Activated CD4-positive, alpha-beta T cell treated with anti-CD3 and anti-CD28 coated beads, Interleukin-2, amount 50 U/mL, for 24 hours (primary cell): ENCODE measurements around the gene TEAD4.
"Not testable (repeated sequence)": the region's sequence is repeated elsewhere in the genome, so short reads cannot be mapped to it uniquely, and the experiment has no call there.

ENCODE experiments used
- DNase-seq, 2 donors: peaks; one replicate each; pipeline ENCODE4 v3.0.0-alpha.2; 2020; ENCODE audit warnings: low read depth in 1 of 2, low spot score in 1 of 2

TEAD4 gene

DNA sequence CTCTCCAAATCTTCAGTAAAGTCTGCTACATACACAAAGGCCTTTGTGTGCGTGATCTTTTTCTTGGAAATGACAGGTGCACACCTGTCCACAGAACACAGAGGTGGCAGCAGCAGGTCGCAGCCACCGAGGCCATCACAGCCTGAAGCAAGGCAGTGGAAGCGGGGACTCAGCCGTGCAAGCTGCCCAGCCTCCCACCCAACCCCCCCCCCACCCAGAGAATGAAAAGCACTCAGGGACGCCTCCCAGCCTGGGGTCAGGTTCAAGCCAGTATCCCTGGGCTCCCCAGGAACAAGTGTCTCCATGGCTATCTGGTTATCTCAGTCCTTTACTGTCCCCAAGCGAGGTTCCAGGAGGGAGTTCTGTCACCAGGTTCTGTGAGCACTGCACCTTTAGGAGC is 86.8 kb downstream of the TEAD4 start:
- DNase-seq = no peak

GRCh38 chr12:3046441-3047200 is 87.4 kb downstream of the TEAD4 start:
- DNase-seq = no peak

GRCh38 chr12:3047961-3048360 is 88.8 kb downstream of the TEAD4 start:
- DNase-seq = no peak

DNA sequence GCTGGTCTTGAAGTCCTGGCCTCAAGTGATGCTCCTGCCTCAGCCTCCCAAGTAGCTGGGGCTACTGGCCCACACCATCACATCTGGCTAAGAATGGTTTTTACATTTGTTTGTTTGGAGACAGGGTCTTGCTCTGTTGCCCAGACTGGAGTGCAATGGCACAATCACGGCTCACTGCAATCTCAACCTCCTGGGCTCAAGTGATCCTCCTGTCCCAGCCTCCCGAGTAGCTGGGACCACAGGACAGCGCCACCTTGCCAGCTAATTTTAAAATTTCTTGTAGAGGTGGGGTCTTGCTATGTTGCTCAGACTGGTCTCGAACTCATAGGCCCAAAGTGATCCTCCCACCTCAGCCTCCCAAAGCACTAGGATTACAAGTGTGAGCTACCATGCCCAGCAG is 89.3 kb downstream of the TEAD4 start:
- no peak for DNase-seq

GRCh38 chr12:3049176-3049575 is 90.0 kb downstream of the TEAD4 start:
- no peak for DNase-seq

DNA sequence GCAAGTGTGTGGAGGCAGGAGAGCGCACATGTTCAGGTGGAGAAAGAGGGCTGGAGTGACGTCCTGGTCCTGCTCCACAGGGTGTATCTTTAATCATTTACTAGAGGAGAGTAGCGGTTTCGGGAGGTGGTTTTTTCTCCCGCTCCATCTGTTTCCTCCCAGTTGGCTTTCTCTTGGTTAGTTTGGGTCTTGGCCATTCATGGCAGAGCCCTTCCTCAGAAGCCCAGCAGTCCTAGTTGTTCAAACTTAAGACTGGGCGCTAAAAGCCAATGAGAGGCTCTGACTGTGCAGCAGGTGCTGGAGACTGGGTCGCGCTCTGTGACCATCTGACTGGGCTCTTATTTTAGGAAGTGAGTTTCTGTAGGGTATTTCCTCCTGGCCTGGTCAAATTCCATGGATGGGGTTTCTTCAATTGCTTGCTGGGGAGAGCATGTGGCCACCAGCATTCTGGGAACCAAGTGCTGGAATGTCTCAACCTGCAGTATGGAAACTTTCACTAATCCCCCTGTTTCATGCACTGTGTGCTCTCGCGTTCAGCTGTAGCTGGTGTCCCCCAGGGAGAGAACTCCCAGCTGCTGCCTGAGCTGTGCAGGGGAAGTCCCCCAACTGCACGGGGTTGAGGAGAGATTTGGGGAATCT is 90.5 kb downstream of the TEAD4 start:
- DNase-seq = no peak

DNA sequence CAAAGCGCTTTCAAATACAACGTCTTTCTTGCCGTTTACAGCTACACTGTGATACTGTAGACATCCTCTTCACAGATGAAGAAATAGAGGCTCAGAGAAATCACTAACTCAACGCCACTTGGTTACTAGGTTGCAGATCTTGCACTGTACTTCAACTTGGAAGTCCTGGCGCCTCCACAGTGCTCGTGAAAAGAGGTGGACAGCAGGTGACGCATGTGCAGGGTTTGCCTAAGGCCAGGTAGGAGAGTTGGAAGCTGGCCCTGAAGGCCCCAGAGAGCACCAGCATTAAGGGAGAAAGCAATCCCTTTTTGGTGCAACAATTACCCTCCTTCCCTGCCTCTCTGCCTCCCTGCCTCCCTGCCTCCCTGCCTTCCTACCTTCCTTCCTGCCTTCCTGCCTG is 95.2 kb downstream of the TEAD4 start:
- DNase-seq = no peak

DNA sequence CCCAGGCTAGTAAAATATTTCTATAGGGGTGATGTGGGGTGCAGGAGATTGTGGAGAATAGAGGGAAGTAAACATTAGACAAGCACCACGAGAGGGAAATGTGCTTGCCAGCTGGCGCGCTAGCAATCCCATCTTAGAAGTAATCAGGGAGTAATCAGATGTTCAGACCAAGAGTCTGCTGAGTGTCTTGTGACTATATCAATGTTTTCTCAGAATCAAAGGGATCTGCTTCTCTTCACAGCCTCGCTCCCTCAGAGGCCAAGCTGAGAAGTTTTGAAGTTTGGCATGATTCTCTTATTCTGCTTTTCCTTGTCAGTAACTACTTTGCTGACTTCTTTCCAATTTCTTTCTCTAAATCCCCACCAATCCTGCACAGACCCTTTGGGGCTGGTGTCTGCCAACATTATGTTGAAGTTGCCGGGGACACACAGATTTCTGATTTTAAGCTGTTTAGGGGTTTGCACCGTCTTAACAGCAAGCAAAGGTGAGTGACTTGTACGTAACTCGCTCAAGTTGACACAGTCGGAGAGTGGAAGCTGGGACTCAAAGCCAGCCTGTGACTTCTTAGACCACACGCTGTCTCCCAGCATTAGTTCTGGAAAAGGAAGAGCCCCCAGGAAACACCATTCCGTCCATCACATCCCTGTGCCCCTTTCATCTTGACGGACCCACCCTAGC is 96.0 kb downstream of the TEAD4 start:
- no peak for DNase-seq

GRCh38 chr12:3055704-3056467 is 96.7 kb downstream of the TEAD4 start:
- no peak for DNase-seq

DNA sequence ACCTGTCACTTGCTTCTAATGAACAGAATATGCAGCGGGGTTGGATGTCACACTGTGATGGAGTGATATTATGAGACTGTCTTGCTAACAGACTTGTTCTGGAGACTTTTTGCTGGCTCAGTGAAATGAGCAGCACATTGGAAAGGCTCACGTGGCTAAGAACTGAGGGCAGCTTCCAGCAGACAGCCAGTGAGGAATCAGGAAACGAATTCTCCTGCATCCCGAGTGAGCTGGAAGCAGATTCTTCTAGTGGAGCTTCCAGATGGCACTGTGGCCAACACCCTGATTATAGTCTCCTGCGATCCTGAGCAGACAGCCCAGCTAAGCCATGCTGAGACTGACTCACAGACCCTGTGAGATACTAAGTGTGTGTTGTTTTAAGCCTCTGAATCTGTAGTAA is 101.9 kb downstream of the TEAD4 start:
- DNase-seq = no peak

DNA sequence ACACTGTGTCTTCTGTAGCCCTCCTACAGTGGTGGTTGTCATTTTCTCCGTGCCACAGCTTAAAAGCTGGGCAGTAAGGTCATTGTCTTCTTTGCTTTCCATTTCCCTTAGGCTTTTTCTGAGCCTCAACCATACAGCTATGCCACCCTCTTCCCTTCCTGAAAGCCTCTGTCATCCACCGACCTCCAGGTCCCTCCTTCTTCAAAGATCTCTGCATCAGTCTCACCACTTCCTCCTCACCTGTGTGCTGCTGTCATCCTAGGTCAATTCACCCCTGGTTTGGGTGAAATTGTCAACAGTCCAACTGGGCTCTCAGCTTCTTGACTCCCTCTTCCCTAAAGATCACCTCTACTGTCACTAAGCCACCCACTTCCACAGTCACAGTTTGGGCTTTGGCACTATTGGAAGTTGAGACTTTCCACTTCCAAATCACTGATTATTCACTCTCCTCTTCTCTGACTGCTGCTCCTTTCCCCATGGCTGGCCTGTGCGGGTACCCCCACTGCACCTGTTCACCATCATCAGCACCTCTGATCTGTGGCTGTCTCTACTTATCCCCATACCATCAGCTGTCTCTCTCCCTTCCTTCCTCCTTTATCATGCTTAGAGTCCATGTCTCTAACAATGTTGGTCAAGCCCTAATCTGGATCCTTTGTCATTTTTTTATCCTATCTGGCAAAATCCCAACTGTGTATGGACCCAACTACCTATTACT is 102.5 kb downstream of the TEAD4 start:
- DNase-seq = no peak

GRCh38 chr12:3065300-3065699 is 106.1 kb downstream of the TEAD4 start:
- DNase-seq = no peak

- not testable (repeated sequence) for DNase-seq
Observed at GRCh38 chr12:3065846-3066245, 106.6 kb downstream of the TEAD4 start.

GRCh38 chr12:3069714-3070113 is 110.5 kb downstream of the TEAD4 start:
- no peak for DNase-seq

GRCh38 chr12:3071107-3071506 is 111.9 kb downstream of the TEAD4 start:
- DNase-seq = no peak

GRCh38 chr12:3071710-3072109 is 112.5 kb downstream of the TEAD4 start:
- no peak for DNase-seq

- DNase-seq = peak; percentile 80
Observed at GRCh38 chr12:3073438-3074250, 114.4 kb downstream of the TEAD4 start.

DNA sequence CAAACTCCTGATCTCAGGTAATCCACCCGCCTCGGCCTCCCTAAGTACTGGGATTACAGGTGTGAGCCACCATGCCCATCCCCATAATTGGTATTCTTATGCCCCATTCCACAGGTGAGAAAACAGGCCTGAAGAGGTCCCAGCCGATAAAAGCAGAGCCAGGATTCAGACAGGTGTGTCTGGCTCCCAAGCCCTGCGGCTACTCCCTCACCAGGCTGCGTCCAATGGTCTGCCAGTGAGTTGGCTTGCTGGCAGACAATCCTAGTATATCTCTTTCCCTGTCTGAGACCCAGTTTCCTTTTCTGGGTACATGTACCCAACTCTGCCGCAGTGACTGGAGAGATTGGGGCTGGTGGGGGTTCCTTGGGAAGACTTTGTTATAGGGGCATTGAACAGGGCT is 116.1 kb downstream of the TEAD4 start:
- no peak for DNase-seq

GRCh38 chr12:3076730-3077571 is 117.8 kb downstream of the TEAD4 start, which contains the start of gene TSPAN9:
TSS of gene TSPAN9 (plus strand) at chr12:3077379. CDS start at chr12:3201194, 123,815 bp downstream.
- peak; percentile 30 to 51 for DNase-seq
